Endothelial cell of umbilical vein (primary cell): ENCODE measurements around the gene R3HDM1. TPM values are rescaled to one million over a fixed set of nuclear protein-coding genes. Genes with fewer than 3 reads are reported as not detected.

Source experiments
- BruUV-seq: library from RNA; stranded (reverse); fragments of 400-500 nt; replicated peaks from 2 replicates; lab custom pipeline; 2021; lab: Mats Ljungman, UMichigan
- CTCF ChIA-PET: fragments of 300-600, 350-600 bp; sonication (Branson Sonifier 250); formaldehyde crosslinking; loops from one replicate; lab custom pipeline; 2021; ENCODE audit warnings: antibody characterized with exemption, inconsistent platforms; lab: Charles Lee
- POLR2A ChIA-PET: fragments of 300-600, 350-600 bp; sonication (Branson Sonifier 250); formaldehyde crosslinking; loops from one replicate; lab custom pipeline; 2021; ENCODE audit warnings: antibody characterized with exemption, inconsistent platforms; lab: Charles Lee
- DNase-seq: peaks from one replicate; pipeline ENCODE4 v3.0.0-alpha.2; 2011; ENCODE audit warnings: low read depth, low spot score
- FAIRE-seq: peaks from 2 replicates; lab custom pipeline; 2011; peaks lifted over from hg19 to GRCh38; lab: Jason Lieb, UNC
- H2AFZ ChIP-seq: 2 replicates; pipeline ENCODE4 v1.6.0; 2012; ENCODE audit warnings: low read depth, low read length, control low read depth, inconsistent platforms
- H3K27ac ChIP-seq: 2 replicates; pipeline ENCODE4 v1.5.1; 2011; ENCODE audit warnings: low read depth, mild to moderate bottlenecking, control low read depth, low read length, moderate library complexity; ENCODE audit not compliant: insufficient read depth
- H3K27me3 ChIP-seq, 2 experiments: 2 replicates each; pipeline versions ENCODE4 v1.6.0 to v1.6.1; 2011; ENCODE audit warnings: low read length in 2 of 2, mixed read lengths in 1 of 2; ENCODE audit not compliant: control insufficient read depth in 2 of 2, insufficient read depth in 2 of 2
- H3K36me3 ChIP-seq, 2 experiments: 2 replicates in 1 of 2; 3 replicates in 1 of 2; pipeline ENCODE4 v1.5.1; 2011; ENCODE audit warnings: low read length in 2 of 2, mild to moderate bottlenecking in 1 of 2, moderate library complexity in 1 of 2; ENCODE audit not compliant: control insufficient read depth in 2 of 2, insufficient read depth in 2 of 2; ENCODE audit errors: extremely low read depth in 1 of 2
- H3K4me1 ChIP-seq: 3 replicates; pipeline ENCODE4 v1.5.1; 2011; ENCODE audit warnings: mild to moderate bottlenecking, low read length; ENCODE audit not compliant: control insufficient read depth, insufficient read depth; ENCODE audit errors: extremely low read depth
- H3K4me2 ChIP-seq: 2 replicates; pipeline ENCODE4 v1.6.1; 2011; ENCODE audit warnings: low read length, control low read depth, mixed read lengths; ENCODE audit not compliant: insufficient read depth
- H3K4me3 ChIP-seq, 3 experiments: fragments of 200-600 bp in 1 of 3; sonication (generic), shearing (Covaris generic) in 1 of 3; replicated peaks in 1 of 3; 2 replicates each; pipeline ENCODE4 v1.5.1; 2011 to 2016; ENCODE audit warnings: control low read depth in 3 of 3, low read length in 3 of 3, mild to moderate bottlenecking in 2 of 3, inconsistent platforms in 1 of 3, low read depth in 1 of 3, moderate library complexity in 1 of 3; ENCODE audit not compliant: insufficient read depth in 1 of 3
- H3K79me2 ChIP-seq: 2 replicates; pipeline ENCODE4 v1.6.0; 2012; ENCODE audit warnings: low read length, inconsistent platforms; ENCODE audit not compliant: control insufficient read depth, insufficient read depth
- H3K9ac ChIP-seq: replicated peaks from 2 replicates; pipeline ENCODE3; 2011; ENCODE audit warnings: low read length, control low read depth; ENCODE audit not compliant: insufficient read depth; ENCODE audit errors: extremely low read depth
- H3K9me1 ChIP-seq: replicated peaks from 3 replicates; pipeline ENCODE4 v1.6.0; 2011; ENCODE audit warnings: mild to moderate bottlenecking, low read length; ENCODE audit not compliant: control insufficient read depth, insufficient read depth; ENCODE audit errors: extremely low read depth
- H3K9me3 ChIP-seq: replicated peaks from 2 replicates; pipeline ENCODE4 v1.5.1; 2012; ENCODE audit warnings: low read length, inconsistent platforms; ENCODE audit not compliant: control insufficient read depth, insufficient read depth
- H4K20me1 ChIP-seq: replicated peaks from 2 replicates; pipeline ENCODE3; 2011; ENCODE audit warnings: mild to moderate bottlenecking, low read length; ENCODE audit not compliant: control insufficient read depth, insufficient read depth; ENCODE audit errors: extremely low read depth
- EZH2 ChIP-seq: IDR thresholded peaks from 2 replicates; pipeline ENCODE4 v1.6.1; 2012; ENCODE audit warnings: borderline replicate concordance, low read depth, mild to moderate bottlenecking, moderate library complexity, low read length, inconsistent platforms; ENCODE audit not compliant: severe bottlenecking
- FOS ChIP-seq: IDR thresholded peaks from 2 replicates; pipeline ENCODE4 v1.6.1; 2011; ENCODE audit warnings: mild to moderate bottlenecking, low read length, moderate library complexity, borderline replicate concordance; ENCODE audit not compliant: insufficient read depth
- GATA2 ChIP-seq: IDR thresholded peaks from 2 replicates; pipeline ENCODE4 v1.7.0; 2011; ENCODE audit warnings: low read depth, mild to moderate bottlenecking, moderate library complexity, mixed read lengths, low read length; ENCODE audit not compliant: insufficient read length, insufficient read depth
- JUN ChIP-seq: IDR thresholded peaks from 2 replicates; pipeline ENCODE4 v1.6.1; 2011; ENCODE audit warnings: borderline replicate concordance, low read depth; ENCODE audit not compliant: insufficient read length, insufficient read depth
- MAX ChIP-seq: IDR thresholded peaks from 2 replicates; pipeline ENCODE4 v1.6.1; 2011; ENCODE audit not compliant: insufficient read depth, insufficient read length
- MYC ChIP-seq: IDR thresholded peaks from one replicate; pipeline ENCODE4 v1.6.1; 2011; ENCODE audit warnings: mild to moderate bottlenecking, low read depth, low read length
- POLR2A ChIP-seq: IDR thresholded peaks from 2 replicates; pipeline ENCODE4 v1.6.1; 2012; ENCODE audit warnings: low read depth, mild to moderate bottlenecking, control low read depth, low read length
- POLR2AphosphoS5 ChIP-seq: IDR thresholded peaks from 2 replicates; pipeline ENCODE4 v1.6.1; 2012; ENCODE audit warnings: low read depth, mild to moderate bottlenecking, control low read depth, low read length, moderate library complexity; ENCODE audit not compliant: insufficient read depth
- dilution Hi-C: fragments of 300-500 bp; cut with MboI; formaldehyde crosslinking; loops from one replicate; pipeline ENCODE4 v1.15.0; 2019; ENCODE audit warnings: low sequenced_read_pairs; ENCODE audit not compliant: extremely low pct_ligation_motif_present
- intact Hi-C: fragments of 100-400 bp; cut with micrococcal nuclease; formaldehyde crosslinking; loops from one replicate; pipeline ENCODE4 v1.10.0; 2022
- polyA plus RNA-seq, 4 experiments: library from polyadenylated mRNA; depleted of rRNA in 3 of 4; stranded (reverse) in 3 of 4; unstranded in 1 of 4; fragments of >200 nt; gene quantifications; 2 replicates each; pipeline versions ENCODE4 v1.2.1 to v1.2.3, GENCODE V29; 2011 to 2012; ENCODE audit warnings: missing spikeins in 1 of 4
- total RNA-seq: library from RNA; stranded (reverse); gene quantifications from 2 replicates; pipeline ENCODE4 v1.2.3, GENCODE V29; 2021
- TF ChIP-seq, protein P1 (sequence below), 2 donors: IDR thresholded peaks; 1 replicate in 1 of 2; 2 replicates in 1 of 2; pipeline ENCODE4 v1.5.1; 2011; ENCODE audit warnings: low read length in 2 of 2, mild to moderate bottlenecking in 2 of 2, moderate library complexity in 2 of 2, control low read depth in 1 of 2, inconsistent platforms in 1 of 2, low read depth in 1 of 2; ENCODE audit not compliant: insufficient read depth in 1 of 2; ENCODE audit errors: extremely low read depth in 1 of 2

Gene R3HDM1
- total and polyA plus RNA-seq, 2 donors (not counting 3 experiments of a cell fraction or from before 2014, with no cell fraction given): 36.6 to 61.8 TPM

- peak; percentile 31 for DNase-seq
- TF ChIP-seq POLR2A: no peak
- TF ChIP-seq, protein P1, sequence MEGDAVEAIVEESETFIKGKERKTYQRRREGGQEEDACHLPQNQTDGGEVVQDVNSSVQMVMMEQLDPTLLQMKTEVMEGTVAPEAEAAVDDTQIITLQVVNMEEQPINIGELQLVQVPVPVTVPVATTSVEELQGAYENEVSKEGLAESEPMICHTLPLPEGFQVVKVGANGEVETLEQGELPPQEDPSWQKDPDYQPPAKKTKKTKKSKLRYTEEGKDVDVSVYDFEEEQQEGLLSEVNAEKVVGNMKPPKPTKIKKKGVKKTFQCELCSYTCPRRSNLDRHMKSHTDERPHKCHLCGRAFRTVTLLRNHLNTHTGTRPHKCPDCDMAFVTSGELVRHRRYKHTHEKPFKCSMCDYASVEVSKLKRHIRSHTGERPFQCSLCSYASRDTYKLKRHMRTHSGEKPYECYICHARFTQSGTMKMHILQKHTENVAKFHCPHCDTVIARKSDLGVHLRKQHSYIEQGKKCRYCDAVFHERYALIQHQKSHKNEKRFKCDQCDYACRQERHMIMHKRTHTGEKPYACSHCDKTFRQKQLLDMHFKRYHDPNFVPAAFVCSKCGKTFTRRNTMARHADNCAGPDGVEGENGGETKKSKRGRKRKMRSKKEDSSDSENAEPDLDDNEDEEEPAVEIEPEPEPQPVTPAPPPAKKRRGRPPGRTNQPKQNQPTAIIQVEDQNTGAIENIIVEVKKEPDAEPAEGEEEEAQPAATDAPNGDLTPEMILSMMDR (IDR thresholded peaks at IDR 0.05; ENCODE audit: extremely low read depth in 1 of 2, insufficient read depth in 1 of 2, low read depth in 1 of 2, low read length in 2 of 2): no peak
- no peak for TF ChIP-seq JUN
- no peak for TF ChIP-seq EZH2
- no peak for TF ChIP-seq GATA2
- TF ChIP-seq MYC: no peak
- no peak for TF ChIP-seq POLR2AphosphoS5
- no peak for TF ChIP-seq FOS
- TF ChIP-seq MAX: no peak
- H3K4me3 ChIP-seq: no peak overlapping the region
- H3K4me1 ChIP-seq: peaks cover 10% of the 10 kb centered on the region
- intact Hi-C loops: no loop called here
- dilution Hi-C loops: no loop called here
- no peak overlapping the region for H3K9ac ChIP-seq
- H3K79me2 ChIP-seq: no peaks in the 10 kb centered on the region
- BruUV-seq: no TSS peak
- POLR2A ChIA-PET: no interaction called here
- H3K9me1 ChIP-seq: no peaks in the 10 kb centered on the region
- no peaks in the 10 kb centered on the region for H3K27me3 ChIP-seq
- H3K36me3 ChIP-seq: no peaks in the 10 kb centered on the region
- H2AFZ ChIP-seq: no peak overlapping the region
- no peak overlapping the region for H3K4me2 ChIP-seq
- CTCF ChIA-PET: interaction anchor here (0.7 to 1.3 kb wide), 3 partner anchors 45 to 660 kb away, joined by 3 to 9 read pairs (median 4); no protein-coding TSS in a partner anchor
- no peaks in the 10 kb centered on the region for H3K9me3 ChIP-seq
- no peaks in the 10 kb centered on the region for H4K20me1 ChIP-seq
- FAIRE-seq: no peak
- H3K27ac ChIP-seq: no peak overlapping the region
These were observed 133.4 kb downstream of the R3HDM1 start for GRCh38 chr2:135664623-135665068.
